CD4-positive, alpha-beta T cell treated with Interleukin-1 beta for 1 hour (primary cell): ENCODE measurements around the gene PAK1IP1.
A peak's percentile ranks its signal among the peaks of the same experiment; 100 is the strongest.
"Not testable (repeated sequence)": the region's sequence is repeated elsewhere in the genome, so short reads cannot be mapped to it uniquely, and the experiment has no call there.

ENCODE experiments used
- DNase-seq, 2 donors: peaks; one replicate each; pipeline ENCODE4 v3.0.0-alpha.2; 2020 to 2022

Gene PAK1IP1

DNA sequence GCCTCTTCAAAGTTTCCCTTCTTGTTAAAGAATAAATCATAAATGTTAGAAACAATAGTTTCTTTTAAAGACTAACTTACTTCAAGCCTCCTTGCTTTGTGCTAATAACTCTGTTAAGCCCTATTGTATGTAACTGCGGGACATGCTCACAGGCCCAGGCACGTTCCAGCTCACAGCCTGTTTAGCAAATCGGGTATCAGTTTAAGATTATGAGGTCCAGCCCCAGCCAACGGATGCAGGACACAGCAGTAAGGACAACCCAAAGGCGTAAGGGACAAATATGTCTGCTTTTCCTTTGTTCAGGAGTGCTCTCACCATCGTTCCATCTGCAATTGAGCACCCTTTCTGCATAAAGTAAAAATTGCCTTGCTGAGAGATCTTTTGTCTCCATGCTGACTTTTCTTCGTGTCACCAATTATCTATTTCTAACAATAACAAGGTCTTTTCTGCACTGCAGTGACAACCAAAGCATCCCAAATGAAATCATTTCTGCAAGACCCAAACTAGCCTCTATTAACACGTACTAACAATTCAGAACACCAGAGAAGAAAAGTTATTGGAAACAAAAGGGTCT lies 1.7 kb upstream of the PAK1IP1 start:
- no peak for DNase-seq

DNA sequence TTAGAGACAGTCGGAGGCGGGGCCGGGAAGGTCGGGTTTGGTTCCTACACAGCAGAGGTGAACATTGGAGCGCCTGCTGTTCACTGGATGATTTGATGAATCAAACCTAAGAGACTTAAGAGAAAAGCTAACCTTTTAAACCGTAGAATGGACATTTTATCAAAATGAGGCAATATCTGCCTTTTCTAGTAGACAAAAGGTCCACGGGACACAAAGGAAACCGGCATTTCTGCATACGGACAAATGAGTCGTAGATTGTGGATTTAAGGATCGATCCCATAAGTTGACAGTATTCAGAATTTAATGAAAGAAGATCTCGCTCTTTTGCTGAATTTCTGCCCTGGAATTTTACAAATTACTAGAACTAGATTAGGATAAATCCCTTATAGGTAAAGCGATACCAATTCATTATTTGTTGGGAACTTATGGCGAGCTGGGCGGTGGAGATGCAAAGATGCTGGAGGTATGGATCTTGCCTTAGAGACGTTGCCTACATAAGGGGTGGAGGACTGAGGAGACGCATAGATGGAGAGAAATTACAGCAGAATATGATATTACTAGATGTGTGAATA lies 400 bp downstream of the PAK1IP1 start:
- no peak for DNase-seq

DNA sequence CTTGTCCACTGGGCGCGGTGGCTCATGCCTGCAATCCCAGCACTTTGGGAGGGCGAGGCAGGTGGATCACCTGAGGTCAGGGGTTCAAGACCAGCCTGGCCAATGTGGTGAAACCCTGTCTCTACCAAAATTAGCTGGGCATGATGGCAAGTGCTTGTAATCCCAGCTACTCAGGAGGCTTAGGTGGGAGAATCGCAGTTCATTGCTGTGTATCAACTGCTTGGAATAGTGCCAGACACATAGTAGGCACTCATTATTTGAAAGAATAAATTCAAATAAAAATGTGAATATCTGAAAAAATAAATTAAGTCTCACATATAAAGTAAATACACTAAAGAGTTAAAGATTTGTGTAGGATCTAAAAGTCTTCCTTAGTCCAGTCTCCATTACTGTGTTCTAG lies 1.9 kb downstream of the PAK1IP1 start:
- no peak for DNase-seq

DNA sequence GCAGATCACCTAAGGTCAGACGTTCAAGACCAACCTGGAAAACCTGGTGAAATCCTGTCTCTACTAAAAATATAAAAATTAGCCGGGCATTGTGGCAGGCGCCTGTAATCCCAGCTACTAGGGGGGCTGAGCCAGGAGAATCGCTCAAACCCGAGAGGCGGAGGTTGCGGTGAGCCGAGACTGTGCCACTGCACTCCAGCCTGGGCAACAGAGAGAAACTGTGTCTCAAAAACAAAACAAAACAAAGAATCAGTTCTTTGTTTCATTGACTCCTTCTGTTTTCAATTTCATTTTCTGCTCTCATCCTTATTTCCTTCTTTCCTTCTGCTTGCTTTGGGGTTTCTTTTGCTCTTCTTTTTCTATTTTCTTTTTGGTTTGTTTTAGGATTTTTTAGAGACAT lies 19.2 kb downstream of the PAK1IP1 start:
- DNase-seq, result no peak

DNA sequence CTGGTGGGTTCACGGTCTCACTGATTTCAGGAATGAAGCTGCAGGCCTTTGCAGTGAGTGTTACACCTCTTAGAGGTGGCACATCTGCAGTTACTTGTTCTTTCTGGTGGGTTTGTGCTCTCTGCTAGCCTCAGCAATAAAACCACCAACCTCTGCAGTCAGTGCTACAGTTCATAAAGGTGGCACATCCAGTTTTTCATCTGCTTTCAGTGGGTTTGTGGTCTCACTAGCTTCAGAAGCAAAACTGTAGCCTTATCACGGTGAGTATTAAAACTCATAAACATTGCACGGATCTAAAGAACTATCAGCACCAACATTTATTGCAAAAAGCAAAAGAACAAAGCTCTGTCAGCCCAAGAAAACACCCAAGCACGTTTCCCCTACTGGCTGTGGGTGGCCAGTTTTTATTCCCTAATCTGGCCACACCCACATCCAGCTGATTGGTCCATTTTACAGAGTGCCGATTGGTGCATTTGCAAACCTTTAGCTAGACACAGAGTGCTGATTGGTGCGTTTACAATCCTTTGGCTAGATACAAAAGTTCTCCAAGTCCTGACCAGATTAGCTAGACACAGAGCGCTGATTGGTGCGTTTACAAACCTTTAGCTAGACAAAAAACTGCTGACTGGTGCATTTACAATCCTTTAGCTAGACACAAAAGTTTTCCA lies 24.7 kb downstream of the PAK1IP1 start:
- DNase-seq, result peak; percentile 61 to 66

DNA sequence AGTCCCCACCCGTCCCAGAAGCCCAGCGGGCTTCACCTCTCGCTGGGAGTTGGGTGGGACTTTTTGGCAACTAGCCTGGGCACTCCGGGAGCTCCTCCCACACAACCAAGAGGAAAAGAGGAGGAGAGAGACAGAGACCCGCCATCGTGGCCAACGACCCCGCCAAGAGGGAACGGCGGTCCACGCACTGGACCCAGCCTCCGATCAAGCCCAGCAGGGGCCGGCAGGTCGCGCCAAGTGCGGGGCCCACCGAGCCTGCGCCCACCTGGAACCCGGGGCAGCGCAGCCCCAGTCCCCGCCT lies 25.1 kb downstream of the PAK1IP1 start:
- DNase-seq, result no peak

DNA sequence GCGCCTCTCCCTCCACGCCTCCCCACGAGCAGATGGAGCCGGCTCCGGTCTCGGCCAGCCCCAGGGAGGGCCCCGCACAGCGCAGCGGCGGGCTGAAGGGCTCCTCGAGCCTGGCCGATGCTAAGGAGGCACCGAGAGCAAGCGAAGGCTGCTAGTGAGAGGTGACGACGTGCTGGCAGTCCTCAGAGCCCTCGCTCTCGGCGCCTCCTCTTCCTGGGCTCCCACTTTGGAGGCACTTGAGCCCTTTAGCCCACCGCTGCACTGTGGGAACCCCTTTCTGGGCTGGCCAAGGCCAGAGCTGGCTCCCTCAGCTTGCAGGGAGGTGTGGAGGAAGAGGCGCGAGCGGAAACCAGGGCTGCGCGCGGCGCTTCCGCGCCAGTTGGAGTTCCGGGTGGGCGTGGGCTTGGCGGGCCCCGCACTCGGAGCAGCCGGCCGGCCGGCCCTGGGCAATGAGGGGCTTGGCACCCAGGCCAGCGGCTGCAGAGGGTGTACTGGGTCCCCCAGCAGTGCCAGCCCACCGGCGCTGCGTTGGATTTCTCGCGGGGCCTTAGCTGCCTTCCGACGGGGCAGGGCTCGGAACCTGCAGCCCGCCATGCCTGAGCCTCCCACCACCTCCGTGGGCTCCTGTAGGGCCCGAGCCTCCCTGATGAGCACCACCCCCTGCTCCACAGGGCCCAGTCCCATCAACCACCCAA lies 25.6 kb downstream of the PAK1IP1 start:
- DNase-seq, result peak; percentile 51 to 60

DNA sequence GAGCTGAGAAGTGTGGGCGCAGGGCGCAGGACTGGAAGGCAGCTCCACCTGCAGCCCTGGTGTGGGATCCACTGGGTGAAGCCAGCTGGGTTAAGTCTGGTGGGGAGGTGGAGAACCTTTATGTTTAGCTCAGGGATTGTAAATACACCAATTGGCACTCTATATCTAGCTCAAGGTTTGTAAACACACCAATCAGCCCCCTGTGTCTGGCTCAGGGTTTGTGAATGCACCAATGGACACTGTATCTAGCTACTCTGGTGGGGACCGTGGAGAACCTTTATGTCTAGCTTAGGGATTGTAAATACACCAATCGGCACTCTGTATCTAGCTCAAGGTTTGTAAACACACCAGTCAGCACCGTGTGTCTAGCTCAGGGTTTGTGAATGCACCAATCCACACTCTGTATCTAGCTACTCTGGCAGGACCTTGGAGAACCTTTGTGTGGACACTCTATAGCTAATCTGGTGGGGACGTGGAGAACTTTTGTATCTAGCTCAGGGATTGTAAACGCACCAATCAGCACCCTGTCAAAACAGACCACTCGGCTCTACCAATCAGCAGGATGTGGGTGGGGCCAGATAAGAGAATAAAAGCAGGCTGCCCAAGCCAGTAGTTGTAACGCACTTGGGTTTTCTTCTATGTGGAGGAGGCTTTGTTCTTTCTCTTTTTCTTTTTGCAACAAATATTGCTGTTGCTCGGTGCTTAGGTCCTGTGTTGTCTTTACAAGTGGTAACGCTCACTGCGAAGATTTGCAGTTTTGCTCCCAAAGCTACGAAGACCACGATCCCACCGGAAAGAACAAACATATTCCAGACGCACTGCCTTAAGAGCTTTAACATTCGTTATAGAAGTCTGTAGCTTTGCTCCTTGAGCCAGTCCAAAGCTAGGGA lies 26.4 kb downstream of the PAK1IP1 start:
- DNase-seq, result peak; percentile 21 to 26

DNA sequence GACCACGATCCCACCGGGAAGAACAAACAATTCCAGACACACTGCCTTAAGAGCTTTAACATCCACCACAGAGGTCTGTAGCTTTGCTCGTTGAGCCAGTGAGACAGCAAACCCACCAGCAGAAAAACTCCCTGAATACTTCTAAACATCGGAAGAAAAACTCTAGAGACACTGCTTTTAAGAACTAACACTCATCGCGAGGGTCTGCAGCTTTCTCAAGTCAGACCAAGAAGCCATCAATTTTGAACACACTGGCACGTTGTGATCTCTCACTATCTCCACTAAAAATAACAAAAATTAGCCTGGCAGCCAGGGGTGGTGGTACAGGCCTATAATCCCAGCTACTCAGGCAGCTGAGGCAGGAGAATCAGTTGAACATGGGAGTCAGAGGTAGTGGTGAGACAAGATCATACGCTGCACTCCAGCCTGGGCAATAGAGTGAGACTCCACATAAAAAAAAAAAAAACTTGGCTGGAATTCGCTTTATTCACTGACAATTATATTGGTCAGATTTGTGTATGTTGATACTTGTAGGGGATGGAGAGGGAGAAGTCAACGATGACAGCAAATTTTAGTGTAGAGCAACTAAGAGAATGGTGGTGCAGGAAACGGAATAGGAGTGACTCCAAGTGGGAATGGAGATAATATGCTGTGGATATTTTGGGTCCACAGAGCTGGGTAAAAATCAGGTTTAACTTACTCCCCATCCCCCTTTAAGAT lies 27.2 kb downstream of the PAK1IP1 start:
- DNase-seq, result no peak

DNA sequence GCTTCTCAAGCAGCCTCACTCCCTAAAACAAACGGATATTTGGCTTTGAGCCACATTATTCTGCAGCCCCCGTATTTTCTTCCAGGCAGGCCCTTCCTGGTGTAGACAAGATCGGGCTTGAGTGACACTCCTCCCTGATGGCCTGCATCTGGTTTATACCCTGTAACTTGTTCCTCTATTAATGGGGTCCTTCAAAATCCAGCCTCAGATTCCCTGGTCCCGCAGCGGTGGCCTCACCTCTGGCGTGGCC lies 27.7 kb downstream of the PAK1IP1 start:
- DNase-seq, result no peak

DNA sequence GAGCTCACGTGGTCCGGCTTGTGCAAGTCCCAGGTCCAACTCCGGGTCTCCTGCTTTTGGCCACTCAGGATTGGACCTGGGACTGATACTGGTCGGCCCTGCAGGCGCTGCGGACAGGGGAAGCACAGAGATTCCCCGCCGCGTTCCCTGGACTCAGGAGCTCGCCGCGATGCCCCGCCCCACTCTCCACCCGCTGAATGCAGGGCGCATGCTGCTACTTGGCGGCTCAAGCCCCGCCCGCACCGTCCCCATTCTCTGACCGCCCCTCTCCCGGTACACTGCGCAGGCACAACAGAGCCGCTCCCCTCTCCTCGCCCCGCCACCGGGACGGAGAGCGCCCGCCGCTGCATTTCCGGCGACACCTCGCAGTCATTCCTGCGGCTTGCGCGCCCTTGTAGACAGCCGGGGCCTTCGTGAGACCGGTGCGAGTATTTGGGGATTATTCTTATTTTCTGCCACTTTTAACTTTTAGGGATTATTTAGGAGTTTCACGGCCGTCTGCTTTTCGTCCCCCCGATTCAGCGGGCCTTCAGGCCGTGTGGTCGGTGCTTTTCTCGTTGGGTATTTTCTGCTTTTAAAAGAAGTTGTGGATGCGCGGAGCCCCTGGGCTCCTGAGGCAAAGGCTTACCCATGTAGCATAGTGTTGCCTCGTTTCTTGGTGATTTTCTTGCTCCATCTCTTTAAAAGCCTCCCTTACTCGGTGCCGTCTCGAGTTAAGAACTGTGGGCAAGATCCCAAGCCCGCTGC lies 28.2 kb downstream of the PAK1IP1 start, which contains the start of gene TMEM14C:
TMEM14C (plus strand) TSS at position 251 of the 747 bp plus-strand sequence. CDS start 1,544 bp downstream, outside the sequence.
- peak; percentile 79 to 81 for DNase-seq

DNA sequence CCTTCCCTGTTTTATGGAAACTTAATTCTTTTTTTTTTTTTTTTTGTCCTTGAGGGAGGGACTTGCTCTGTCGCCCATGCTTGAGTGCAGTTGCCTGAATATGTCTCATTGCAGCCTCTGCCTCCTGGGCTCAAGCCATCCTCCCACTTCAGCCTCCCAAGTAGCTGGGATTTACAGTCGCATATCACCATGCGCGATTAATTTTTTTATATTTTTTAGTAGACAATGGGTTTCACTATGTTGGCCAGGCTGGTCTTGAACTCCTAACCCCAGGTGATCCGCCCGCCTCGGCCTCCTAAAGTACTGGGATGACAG lies 28.8 kb downstream of the PAK1IP1 start:
- no peak for DNase-seq

DNA sequence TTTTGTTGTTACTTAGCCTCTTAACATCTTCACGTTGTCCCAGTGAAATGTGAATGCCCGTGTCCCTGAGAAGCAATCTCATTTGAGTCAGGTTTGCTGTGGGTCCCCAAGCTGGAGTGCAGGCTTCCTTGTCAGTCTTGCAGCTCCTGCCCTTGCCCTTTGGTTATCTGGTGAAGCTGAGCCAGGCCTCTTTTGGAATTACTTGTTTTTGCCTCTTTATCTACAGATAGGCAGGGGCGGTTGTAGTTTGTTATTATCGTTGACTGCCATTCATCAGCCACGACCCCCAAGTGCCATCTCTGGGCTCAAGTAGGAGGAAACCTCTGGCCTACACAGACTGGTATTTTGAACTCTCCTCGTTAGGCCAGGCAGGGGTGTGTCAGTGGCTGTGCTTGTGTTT lies 30.3 kb downstream of the PAK1IP1 start:
- DNase-seq, result no peak

DNA sequence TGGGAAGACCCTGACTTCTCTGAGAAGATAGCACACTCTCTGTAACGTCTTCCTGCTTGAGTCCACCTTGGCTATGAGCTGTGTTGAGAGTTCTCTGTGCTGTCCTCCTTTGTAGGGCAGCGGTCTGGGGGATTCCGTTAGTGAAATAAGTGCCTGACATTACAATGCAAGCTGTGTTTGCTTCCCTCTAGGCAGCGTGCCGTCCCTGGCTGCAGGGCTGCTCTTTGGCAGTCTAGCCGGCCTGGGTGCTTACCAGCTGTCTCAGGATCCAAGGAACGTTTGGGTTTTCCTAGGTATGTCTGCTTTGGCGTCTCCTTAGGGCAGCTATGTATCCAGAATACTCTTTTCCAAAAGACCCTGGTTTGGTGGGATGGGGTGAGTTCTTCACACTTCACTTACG lies 30.9 kb downstream of the PAK1IP1 start:
- DNase-seq, result no peak

DNA sequence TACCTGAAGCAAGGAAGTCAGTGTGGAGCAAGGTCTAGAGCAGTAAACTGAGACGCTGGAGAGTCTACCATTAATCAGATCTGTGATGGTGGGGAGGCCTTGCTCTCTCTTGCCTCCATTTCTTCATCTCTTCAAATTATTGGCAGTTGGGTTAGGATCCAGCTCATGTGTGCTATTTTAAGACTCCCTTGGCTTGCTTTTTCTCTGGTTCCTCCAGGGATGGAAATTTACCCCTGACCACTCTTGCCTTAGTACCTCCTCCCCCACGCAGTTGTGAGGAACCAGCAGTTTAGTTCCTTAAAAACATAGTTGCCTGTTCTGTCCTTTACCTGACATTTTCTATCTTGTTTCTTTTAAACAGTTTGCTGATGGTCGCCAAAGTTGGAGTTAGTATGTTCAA lies 35.5 kb downstream of the PAK1IP1 start:
- DNase-seq, result no peak

DNA sequence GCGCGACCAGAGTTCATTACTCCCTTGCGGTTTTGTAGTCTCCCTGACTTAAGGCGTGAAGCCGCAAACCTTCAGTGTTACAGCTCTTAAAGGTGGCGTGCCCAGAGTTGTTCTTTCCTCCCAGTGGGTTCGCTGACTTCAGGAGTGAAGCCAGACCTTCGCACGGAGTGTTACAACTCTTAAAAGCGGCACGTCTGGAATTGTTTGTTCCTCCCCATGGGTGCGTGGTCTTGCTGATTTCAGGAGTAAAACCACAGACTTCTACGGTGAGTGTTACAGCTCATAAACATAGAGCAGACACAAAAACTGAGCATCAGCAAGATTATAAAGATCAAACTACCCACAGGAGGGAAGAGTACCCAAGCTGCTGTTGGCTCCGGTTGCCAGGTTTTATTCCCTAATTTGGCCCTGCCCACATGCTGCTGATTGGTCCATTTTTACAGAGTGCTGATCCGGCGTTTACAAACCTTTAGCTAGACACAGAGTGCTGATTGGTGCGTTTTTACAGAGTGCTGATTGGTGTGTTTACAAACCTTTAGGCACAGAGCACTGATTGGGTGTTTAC lies 38.5 kb downstream of the PAK1IP1 start:
- DNase-seq, result peak; percentile 24 to 38

DNA sequence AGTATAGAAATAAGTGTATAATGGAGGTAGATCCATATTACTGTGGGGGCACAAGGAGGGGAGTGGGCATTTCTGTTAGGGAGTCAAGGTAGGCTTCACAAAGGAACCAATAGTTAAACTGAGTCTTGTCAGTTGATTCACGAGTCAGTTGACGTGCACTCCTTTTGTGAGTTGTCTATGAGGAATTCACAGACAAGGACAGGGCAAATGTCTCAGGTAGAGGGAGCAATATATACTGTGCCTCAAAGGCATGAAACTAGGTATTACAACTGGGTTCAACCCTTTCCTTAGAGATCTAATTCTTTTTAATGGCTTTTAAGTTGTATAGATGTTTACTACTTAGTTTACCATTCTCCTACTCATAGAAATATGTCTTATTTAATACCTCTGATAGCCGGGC lies 39.1 kb downstream of the PAK1IP1 start:
- no peak for DNase-seq

DNA sequence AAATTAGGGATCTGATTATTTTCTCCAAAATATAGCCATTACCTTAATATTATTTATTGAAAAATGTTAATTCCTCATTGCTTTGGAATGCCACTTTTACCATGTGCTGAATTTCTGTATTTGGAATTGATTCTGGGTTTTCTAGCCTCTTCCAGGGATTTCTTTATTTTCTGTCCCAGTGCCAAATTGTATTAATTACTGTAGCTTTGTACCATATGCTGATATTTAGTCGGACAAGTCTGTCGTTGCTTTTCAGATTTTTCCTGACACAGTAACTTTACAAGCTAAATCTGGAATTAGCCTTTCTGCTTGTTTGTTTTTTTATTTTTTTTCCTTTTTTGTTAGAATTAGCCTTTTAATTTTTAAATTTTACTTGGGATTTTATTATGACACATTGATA lies 42.0 kb downstream of the PAK1IP1 start:
- DNase-seq, result no peak

DNA sequence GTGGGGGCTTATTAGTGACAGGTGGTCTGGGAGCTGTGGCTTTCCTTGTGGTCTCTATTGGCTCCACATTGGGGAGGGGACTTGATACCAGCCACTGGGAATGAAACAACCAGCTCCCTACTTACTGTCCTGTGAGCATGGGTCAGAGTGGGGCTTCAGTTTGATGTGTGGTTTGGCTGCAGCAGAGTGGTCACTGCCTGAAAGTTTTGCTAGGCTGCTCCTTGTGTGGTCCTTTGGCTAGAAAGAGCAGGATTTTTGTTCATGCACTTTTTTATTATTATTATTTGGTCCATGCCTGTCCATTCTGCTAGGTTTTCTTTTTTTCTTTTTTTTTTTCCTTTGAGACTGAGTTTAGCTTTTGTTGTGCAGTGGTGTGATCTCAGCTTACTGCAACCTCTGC lies 45.3 kb downstream of the PAK1IP1 start:
- DNase-seq, result no peak

DNA sequence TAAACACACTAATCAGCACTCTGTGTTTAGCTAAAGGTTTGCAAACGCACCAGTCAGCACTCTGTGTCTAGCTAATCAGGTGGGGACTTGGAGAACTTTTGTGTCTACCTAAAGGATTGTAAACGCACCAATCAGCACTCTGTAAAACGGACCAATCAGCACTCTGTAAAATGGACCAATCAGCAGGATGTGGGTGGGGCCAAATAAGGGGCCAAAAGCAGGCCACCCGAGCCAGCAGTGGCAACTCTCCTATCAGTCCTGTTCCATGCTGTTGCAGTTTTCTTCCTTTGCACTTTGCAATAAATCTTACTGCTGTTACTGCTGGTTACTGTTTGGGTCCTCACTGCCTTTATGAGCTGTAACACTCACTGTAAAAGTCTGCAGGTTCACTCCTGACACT lies 46.9 kb downstream of the PAK1IP1 start:
- not testable (repeated sequence) for DNase-seq

DNA sequence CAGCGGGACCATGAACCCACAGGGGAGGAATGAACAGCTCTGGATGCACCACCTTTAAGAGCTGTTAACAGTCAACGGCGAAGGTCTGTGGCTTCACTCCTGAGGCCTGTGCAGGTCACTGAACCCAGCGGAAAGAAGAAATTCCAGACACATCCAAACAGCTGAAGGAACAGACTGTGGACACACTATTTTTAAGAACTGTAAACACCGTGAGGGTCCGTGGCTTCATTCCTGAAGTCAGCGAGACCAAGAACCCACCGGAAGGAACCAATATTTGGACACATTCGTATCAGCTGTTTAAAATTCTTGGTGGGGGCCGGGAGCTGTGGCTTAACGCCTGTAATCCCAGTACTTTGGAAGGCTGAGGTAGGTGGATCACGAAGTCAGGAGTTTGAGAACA lies 47.5 kb downstream of the PAK1IP1 start:
- DNase-seq, result no peak

DNA sequence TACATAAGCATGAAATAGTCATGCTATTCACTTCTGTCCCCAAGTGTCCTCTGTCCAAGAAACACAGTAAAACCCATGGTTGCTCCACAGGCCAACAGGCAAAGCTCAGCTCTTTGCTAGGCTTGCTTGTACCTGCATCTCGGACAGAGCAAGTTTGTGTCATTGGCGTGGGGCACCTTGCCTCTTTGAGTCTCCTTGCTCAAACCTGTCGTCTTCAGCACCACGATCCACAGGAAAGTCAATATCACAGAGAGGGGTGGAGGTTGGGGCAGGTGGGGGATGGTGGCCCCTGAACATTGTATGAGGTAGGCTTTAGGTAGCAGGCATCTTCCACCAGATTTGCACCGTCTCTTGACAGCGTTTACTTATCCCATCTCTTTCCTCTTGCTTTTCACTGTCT lies 48.7 kb downstream of the PAK1IP1 start:
- no peak for DNase-seq
